A549 (cell line): ENCODE measurements around the gene SULF2. TPM values are rescaled to one million over a fixed set of nuclear protein-coding genes. Genes with fewer than 3 reads are reported as not detected.

Source experiments
- ATAC-seq, 2 experiments: fragments of 200-7000 bp in 1 of 2; fragments of >200 bp in 1 of 2; cut with Nextera tagmentation in 1 of 2; cut with Tn5 transposase in 1 of 2; 3 replicates each; pipeline versions ENCODE4 v1.8.0 to v1.9.1; 2018 to 2020; ENCODE audit warnings: mild to moderate bottlenecking in 1 of 2, moderate library complexity in 1 of 2
- CTCF ChIA-PET: fragments of 300-600 bp; sonication (Branson Sonifier 250); formaldehyde crosslinking; extraction: SDS; loops from one replicate; lab custom pipeline; 2021; ENCODE audit warnings: antibody characterized with exemption, inconsistent platforms; lab: Yijun Ruan, JAX
- POLR2A ChIA-PET: fragments of 350-600 bp; formaldehyde crosslinking; extraction: SDS; loops from one replicate; lab custom pipeline; 2021; ENCODE audit warnings: antibody characterized with exemption, inconsistent platforms; lab: Yijun Ruan, JAX
- DNase-seq, 2 experiments: peaks; one replicate each; pipeline versions ENCODE4 v3.0.0 to v3.0.0-alpha.2; 2011 to 2016; ENCODE audit warnings: low read depth in 1 of 2, low spot score in 1 of 2
- FAIRE-seq: peaks from 2 replicates; lab custom pipeline; 2011; peaks lifted over from hg19 to GRCh38; lab: Jason Lieb, UNC
- H3K27ac ChIP-seq, 2 experiments: fragments of >200 bp; sonication (Bioruptor Twin); formaldehyde crosslinking; 3 replicates each; pipeline ENCODE4 v1.5.1; 2016 to 2017
- H3K4me1 ChIP-seq: fragments of >200 bp; sonication (Bioruptor Twin); formaldehyde crosslinking; 3 replicates; pipeline ENCODE4 v1.6.1; 2016
- H3K4me2 ChIP-seq: fragments of >200 bp; sonication (Bioruptor Twin); formaldehyde crosslinking; 3 replicates; pipeline ENCODE4 v1.6.1; 2016
- H3K4me3 ChIP-seq: fragments of >200 bp; sonication (Bioruptor Twin); formaldehyde crosslinking; 3 replicates; pipeline ENCODE4 v1.5.1; 2016
- H3K9me3 ChIP-seq: fragments of >200 bp; sonication (Bioruptor Twin); formaldehyde crosslinking; 3 replicates; pipeline ENCODE4 v1.6.1; 2016
- BHLHE40 ChIP-seq: IDR thresholded peaks from 2 replicates; pipeline ENCODE4 v1.6.1; 2012; ENCODE audit warnings: low read depth, low read length, inconsistent platforms
- CHD4 ChIP-seq: fragments of 200-600 bp; sonication (generic); IDR thresholded peaks from 2 replicates; pipeline ENCODE4 v1.6.1; 2016; ENCODE audit warnings: antibody characterized with exemption, mild to moderate bottlenecking, borderline replicate concordance
- EP300 ChIP-seq, 2 experiments: fragments of >200 bp; sonication (Bioruptor Twin); formaldehyde crosslinking; IDR thresholded peaks; 2 replicates in 1 of 2; 3 replicates in 1 of 2; pipeline ENCODE4 v1.6.1; 2016 to 2017
- HDAC2 ChIP-seq: fragments of 200-600 bp; sonication (generic); IDR thresholded peaks from 2 replicates; pipeline ENCODE4 v1.6.1; 2016
- HEYL ChIP-seq: fragments of 250-450 bp; sonication (Bioruptor Pico); IDR thresholded peaks from 2 replicates; pipeline ENCODE4 v1.8.0; 2021; ENCODE audit warnings: mild to moderate bottlenecking, moderate library complexity
- HOXB5 ChIP-seq: fragments of 250-450 bp; sonication (Bioruptor Pico); IDR thresholded peaks from 2 replicates; pipeline ENCODE4 v1.5.0; 2020; ENCODE audit warnings: mild to moderate bottlenecking, moderate library complexity
- KDM5A ChIP-seq: fragments of 200-600 bp; sonication (generic); IDR thresholded peaks from 2 replicates; pipeline ENCODE4 v1.6.1; 2016; ENCODE audit warnings: antibody characterized with exemption, mild to moderate bottlenecking
- MAFK ChIP-seq: fragments of 450-650 bp; IDR thresholded peaks from 2 replicates; pipeline ENCODE4 v1.6.1; 2014; ENCODE audit not compliant: partially characterized antibody
- MAZ ChIP-seq: fragments of 150-350 bp; IDR thresholded peaks from 2 replicates; pipeline ENCODE4 v1.6.1; 2014; ENCODE audit warnings: antibody characterized with exemption, low read depth, low read length, borderline replicate concordance
- PHF8 ChIP-seq: fragments of 200-600 bp; sonication (generic); IDR thresholded peaks from 2 replicates; pipeline ENCODE4 v1.6.1; 2016; ENCODE audit warnings: low read depth, mild to moderate bottlenecking, antibody characterized with exemption, moderate library complexity, borderline replicate concordance
- RFX5 ChIP-seq: fragments of 450-650 bp; IDR thresholded peaks from 2 replicates; pipeline ENCODE4 v1.7.1; 2014; ENCODE audit warnings: antibody characterized with exemption, mild to moderate bottlenecking, moderate library complexity
- SMC3 ChIP-seq: fragments of >200 bp; sonication (Bioruptor Twin); formaldehyde crosslinking; IDR thresholded peaks from 3 replicates; pipeline ENCODE4 v1.6.1; 2018; ENCODE audit warnings: inconsistent platforms
- TP53 ChIP-seq: fragments of 250-450 bp; sonication (Bioruptor Pico); IDR thresholded peaks from 2 replicates; pipeline ENCODE4 v1.5.0; 2021; ENCODE audit warnings: mild to moderate bottlenecking, moderate library complexity
- ZFP36 ChIP-seq: fragments of 450-650 bp; IDR thresholded peaks from 2 replicates; pipeline ENCODE4 v1.6.1; 2014; ENCODE audit warnings: borderline replicate concordance; ENCODE audit not compliant: partially characterized antibody
- ZNF302 ChIP-seq: fragments of 250-450 bp; sonication (Bioruptor Pico); IDR thresholded peaks from 2 replicates; pipeline ENCODE4 v1.9.0; 2021; ENCODE audit warnings: inconsistent platforms, mild to moderate bottlenecking, moderate library complexity
- WGBS: methylation state at CpG from one replicate; pipeline ENCODE4 v1.1.6; 2017; ENCODE audit errors: missing lambda C conversion rate; 5-methylcytosine and 5-hydroxymethylcytosine counted together
- polyA plus RNA-seq, 4 experiments: library from polyadenylated mRNA; depleted of rRNA in 3 of 4; stranded (reverse); fragments of >200 nt; fragmentation: RNase III in 1 of 4; extraction: RNeasy Plus Mini Kit Qiagen cat#74134 plus additional on column Dnase treatment in 1 of 4; gene quantifications; 2 replicates in 3 of 4; 3 replicates in 1 of 4; pipeline ENCODE4 v1.2.3, GENCODE V29; 2011 to 2017
- TF ChIP-seq, protein P1 (sequence below): fragments of 250-450 bp; sonication (Bioruptor Pico); IDR thresholded peaks from 2 replicates; pipeline ENCODE4 v1.5.0; 2021; ENCODE audit warnings: mild to moderate bottlenecking, moderate library complexity, borderline replicate concordance
- TF ChIP-seq, protein P2 (sequence below): fragments of 450-650 bp; IDR thresholded peaks from 2 replicates; pipeline ENCODE4 v1.6.1; 2014; ENCODE audit warnings: antibody characterized with exemption
- TF ChIP-seq, protein P3 (sequence below): IDR thresholded peaks from 2 replicates; pipeline ENCODE4 v1.6.1; 2012
- TF ChIP-seq, protein P4 (sequence below): fragments of 200-600 bp; sonication (generic); IDR thresholded peaks from 2 replicates; pipeline ENCODE4 v1.6.1; 2016; ENCODE audit warnings: antibody characterized with exemption, mild to moderate bottlenecking, moderate library complexity

SULF2 gene
- polyA plus RNA-seq, 2 of the 4 experiments (the other 2 are of a cell fraction), result 5.8 to 16.8 TPM

DNA sequence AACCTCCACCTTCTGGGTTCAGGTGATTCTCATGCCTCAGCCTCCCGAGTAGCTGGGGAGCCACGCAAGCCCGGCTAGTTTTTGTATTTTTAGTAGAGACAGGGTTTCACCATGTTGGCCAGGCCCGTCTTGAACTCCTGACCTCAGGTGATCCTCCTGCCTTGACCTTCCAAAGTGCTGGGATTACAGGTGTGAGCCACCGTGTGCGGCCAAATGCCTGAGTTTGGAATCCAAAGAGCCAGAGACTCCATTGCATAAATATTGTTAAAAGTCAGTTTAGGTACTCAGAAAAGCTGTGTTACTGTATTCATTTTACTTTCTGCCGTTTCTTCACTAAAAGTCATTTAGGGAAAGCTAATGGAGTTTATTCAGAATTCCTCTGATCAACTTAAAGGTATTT is 137.3 kb downstream of the SULF2 start:
- POLR2A ChIA-PET, result no interaction called here
- WGBS, result 83% methylated on average over 7 of the region's 7 CpGs
- no peak overlapping the region for H3K27ac ChIP-seq

DNA sequence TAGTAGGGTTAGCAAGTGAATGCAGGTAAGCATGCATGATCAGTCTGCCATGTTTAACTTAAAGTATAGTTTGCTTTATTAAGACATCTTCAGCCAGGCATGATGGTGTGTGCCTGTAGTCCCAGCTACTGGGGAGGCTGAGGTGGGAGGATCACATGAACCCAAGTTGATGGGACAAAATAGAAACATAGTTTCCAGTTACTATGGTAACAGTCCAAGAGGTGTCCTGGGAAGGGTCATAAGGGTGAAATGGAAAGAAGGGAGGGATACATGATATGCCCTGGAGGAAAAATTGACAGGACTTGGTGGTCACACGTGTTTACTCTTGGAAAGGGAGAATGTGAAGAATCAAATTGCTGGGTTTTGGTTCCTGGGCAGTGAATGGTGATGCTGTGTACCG is 139.6 kb downstream of the SULF2 start:
- Histone ChIP-seq H3K4me3 (no peak overlapping the region), H3K4me1 (peaks cover 24% of the 10 kb centered on the region), H3K27ac (no peak overlapping the region), H3K9me3 (no peaks in the 10 kb centered on the region), H3K4me2 (no peak overlapping the region)
- ATAC-seq, result no peak
- TF ChIP-seq KDM5A, result no peak
- TF ChIP-seq MAFK, result no peak
- TF ChIP-seq ZNF302, result no peak
- no peak for TF ChIP-seq HOXB5 (CRISPR knock-in tag)
- no peak for TF ChIP-seq SMC3
- TF ChIP-seq HEYL (CRISPR knock-in tag), result no peak
- no peak for TF ChIP-seq HDAC2
- TF ChIP-seq, protein P1, sequence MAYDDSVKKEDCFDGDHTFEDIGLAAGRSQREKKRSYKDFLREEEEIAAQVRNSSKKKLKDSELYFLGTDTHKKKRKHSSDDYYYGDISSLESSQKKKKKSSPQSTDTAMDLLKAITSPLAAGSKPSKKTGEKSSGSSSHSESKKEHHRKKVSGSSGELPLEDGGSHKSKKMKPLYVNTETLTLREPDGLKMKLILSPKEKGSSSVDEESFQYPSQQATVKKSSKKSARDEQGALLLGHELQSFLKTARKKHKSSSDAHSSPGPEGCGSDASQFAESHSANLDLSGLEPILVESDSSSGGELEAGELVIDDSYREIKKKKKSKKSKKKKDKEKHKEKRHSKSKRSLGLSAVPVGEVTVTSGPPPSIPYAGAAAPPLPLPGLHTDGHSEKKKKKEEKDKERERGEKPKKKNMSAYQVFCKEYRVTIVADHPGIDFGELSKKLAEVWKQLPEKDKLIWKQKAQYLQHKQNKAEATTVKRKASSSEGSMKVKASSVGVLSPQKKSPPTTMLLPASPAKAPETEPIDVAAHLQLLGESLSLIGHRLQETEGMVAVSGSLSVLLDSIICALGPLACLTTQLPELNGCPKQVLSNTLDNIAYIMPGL (CRISPR knock-in tag), result no peak
- TF ChIP-seq PHF8, result no peak
- TF ChIP-seq, protein P2, sequence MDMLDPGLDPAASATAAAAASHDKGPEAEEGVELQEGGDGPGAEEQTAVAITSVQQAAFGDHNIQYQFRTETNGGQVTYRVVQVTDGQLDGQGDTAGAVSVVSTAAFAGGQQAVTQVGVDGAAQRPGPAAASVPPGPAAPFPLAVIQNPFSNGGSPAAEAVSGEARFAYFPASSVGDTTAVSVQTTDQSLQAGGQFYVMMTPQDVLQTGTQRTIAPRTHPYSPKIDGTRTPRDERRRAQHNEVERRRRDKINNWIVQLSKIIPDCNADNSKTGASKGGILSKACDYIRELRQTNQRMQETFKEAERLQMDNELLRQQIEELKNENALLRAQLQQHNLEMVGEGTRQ, result no peak
- TF ChIP-seq BHLHE40, result no peak
- TF ChIP-seq, protein P3, sequence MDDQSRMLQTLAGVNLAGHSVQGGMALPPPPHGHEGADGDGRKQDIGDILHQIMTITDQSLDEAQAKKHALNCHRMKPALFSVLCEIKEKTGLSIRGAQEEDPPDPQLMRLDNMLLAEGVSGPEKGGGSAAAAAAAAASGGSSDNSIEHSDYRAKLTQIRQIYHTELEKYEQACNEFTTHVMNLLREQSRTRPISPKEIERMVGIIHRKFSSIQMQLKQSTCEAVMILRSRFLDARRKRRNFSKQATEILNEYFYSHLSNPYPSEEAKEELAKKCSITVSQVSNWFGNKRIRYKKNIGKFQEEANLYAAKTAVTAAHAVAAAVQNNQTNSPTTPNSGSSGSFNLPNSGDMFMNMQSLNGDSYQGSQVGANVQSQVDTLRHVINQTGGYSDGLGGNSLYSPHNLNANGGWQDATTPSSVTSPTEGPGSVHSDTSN, result no peak
- no peak for TF ChIP-seq RFX5
- ChIA-PET CTCF (interaction anchor here (0.7 to 1.3 kb wide), 2 partner anchors 18 to 1073 kb away, joined by 3 to 4 read pairs; no protein-coding TSS in a partner anchor), POLR2A (no interaction called here)
- 89% methylated on average over 2 of the region's 2 CpGs for WGBS
- no peak for FAIRE-seq
- no peak for DNase-seq

More for the DNA sequence above, 137.3 kb downstream of the SULF2 start:
- FAIRE-seq (no peak), ATAC-seq (no peak), DNase-seq (no peak)
- H3K4me3 ChIP-seq, result no peak overlapping the region
- peaks cover 3% of the 10 kb centered on the region; the same call in 2 of the 3 replicates for H3K4me1 ChIP-seq
- CTCF ChIA-PET, result interaction anchor here (1.1 to 7.3 kb wide), 2 partner anchors 15 to 30 kb away, joined by 3 to 55 read pairs; no protein-coding TSS in a partner anchor
- TF ChIP-seq ZNF302 (no peak), TP53 (CRISPR knock-in tag) (no peak), ZFP36 (no peak), MAFK (no peak), RFX5 (no peak), EP300 (IDR thresholded peaks at IDR 0.05) (no peak), CHD4 (no peak), MAZ (no peak)
- TF ChIP-seq, protein P4, sequence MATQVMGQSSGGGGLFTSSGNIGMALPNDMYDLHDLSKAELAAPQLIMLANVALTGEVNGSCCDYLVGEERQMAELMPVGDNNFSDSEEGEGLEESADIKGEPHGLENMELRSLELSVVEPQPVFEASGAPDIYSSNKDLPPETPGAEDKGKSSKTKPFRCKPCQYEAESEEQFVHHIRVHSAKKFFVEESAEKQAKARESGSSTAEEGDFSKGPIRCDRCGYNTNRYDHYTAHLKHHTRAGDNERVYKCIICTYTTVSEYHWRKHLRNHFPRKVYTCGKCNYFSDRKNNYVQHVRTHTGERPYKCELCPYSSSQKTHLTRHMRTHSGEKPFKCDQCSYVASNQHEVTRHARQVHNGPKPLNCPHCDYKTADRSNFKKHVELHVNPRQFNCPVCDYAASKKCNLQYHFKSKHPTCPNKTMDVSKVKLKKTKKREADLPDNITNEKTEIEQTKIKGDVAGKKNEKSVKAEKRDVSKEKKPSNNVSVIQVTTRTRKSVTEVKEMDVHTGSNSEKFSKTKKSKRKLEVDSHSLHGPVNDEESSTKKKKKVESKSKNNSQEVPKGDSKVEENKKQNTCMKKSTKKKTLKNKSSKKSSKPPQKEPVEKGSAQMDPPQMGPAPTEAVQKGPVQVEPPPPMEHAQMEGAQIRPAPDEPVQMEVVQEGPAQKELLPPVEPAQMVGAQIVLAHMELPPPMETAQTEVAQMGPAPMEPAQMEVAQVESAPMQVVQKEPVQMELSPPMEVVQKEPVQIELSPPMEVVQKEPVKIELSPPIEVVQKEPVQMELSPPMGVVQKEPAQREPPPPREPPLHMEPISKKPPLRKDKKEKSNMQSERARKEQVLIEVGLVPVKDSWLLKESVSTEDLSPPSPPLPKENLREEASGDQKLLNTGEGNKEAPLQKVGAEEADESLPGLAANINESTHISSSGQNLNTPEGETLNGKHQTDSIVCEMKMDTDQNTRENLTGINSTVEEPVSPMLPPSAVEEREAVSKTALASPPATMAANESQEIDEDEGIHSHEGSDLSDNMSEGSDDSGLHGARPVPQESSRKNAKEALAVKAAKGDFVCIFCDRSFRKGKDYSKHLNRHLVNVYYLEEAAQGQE, result no peak
- H3K4me2 ChIP-seq, result no peak overlapping the region
- H3K9me3 ChIP-seq, result no peaks in the 10 kb centered on the region
